Naive thymus-derived CD4-positive, alpha-beta T cell (primary cell): ENCODE data around the gene BICD1. TPM values are rescaled to one million over a fixed set of nuclear protein-coding genes. Genes with fewer than 3 reads are reported as not detected.
A peak's percentile ranks its signal among the peaks of the same experiment; 100 is the strongest.

Source experiments
- ATAC-seq: fragments of 150-1000 bp; cut with Tn5 transposase; 2 replicates; pipeline ENCODE4 v1.10.0; 2021; ENCODE audit warnings: mild to moderate bottlenecking, moderate library complexity
- CTCF ChIA-PET: fragments of 350-600 bp; sonication (Branson Sonifier 250); formaldehyde crosslinking; loops from one replicate; lab custom pipeline; 2021; ENCODE audit warnings: antibody characterized with exemption; lab: Charles Lee
- POLR2A ChIA-PET: fragments of 350-600 bp; sonication (Branson Sonifier 250); formaldehyde crosslinking; loops from one replicate; lab custom pipeline; 2021; ENCODE audit warnings: antibody characterized with exemption, inconsistent platforms; lab: Charles Lee
- DNase-seq, 9 donors: peaks; one replicate each; pipeline versions ENCODE4 v3.0.0 to v3.0.0-alpha.2; 2020 to 2022; ENCODE audit warnings: mixed read lengths in 1 of 9
- H3K27ac ChIP-seq: one replicate; pipeline ENCODE4 v1.7.0; 2013; ENCODE audit warnings: mild to moderate bottlenecking, low read depth, low read length, moderate library complexity
- H3K27me3 ChIP-seq, 2 donors: one replicate each; pipeline ENCODE4 v1.7.0; 2013; ENCODE audit warnings: low read length in 2 of 2, mild to moderate bottlenecking in 2 of 2, moderate library complexity in 2 of 2; ENCODE audit not compliant: control insufficient read depth in 2 of 2, insufficient read depth in 2 of 2
- H3K36me3 ChIP-seq, 3 experiments: 1 replicate in 2 of 3; 2 replicates in 1 of 3; pipeline ENCODE4 v1.7.0; 2013; ENCODE audit warnings: low read length in 3 of 3, mild to moderate bottlenecking in 3 of 3, moderate library complexity in 1 of 3; ENCODE audit not compliant: insufficient read depth in 3 of 3, control insufficient read depth in 2 of 3
- H3K4me1 ChIP-seq, 2 donors: one replicate each; pipeline ENCODE4 v1.7.0; 2013; ENCODE audit warnings: low read length in 2 of 2, mild to moderate bottlenecking in 2 of 2, moderate library complexity in 1 of 2; ENCODE audit not compliant: control insufficient read depth in 2 of 2, insufficient read depth in 2 of 2
- H3K4me3 ChIP-seq: 2 replicates; pipeline ENCODE4 v1.7.0; 2013; ENCODE audit warnings: mild to moderate bottlenecking, low read length
- H3K9me3 ChIP-seq, 3 experiments: 1 replicate in 2 of 3; 2 replicates in 1 of 3; pipeline ENCODE4 v1.7.0; 2013; ENCODE audit warnings: low read length in 3 of 3; ENCODE audit not compliant: control insufficient read depth in 2 of 3
- H3K27ac Mint-ChIP-seq, 9 donors: one replicate each; pipeline ENCODE4 v1.8.0; 2020 to 2022; ENCODE audit warnings: mixed read lengths in 9 of 9, mild to moderate bottlenecking in 8 of 9, moderate library complexity in 5 of 9, inconsistent platforms in 2 of 9
- H3K27me3 Mint-ChIP-seq, 5 donors: one replicate each; pipeline ENCODE4 v1.8.0; 2021 to 2022; ENCODE audit warnings: mixed read lengths in 5 of 5, mild to moderate bottlenecking in 1 of 5
- H3K36me3 Mint-ChIP-seq, 5 donors: one replicate each; pipeline ENCODE4 v1.8.0; 2020 to 2022; ENCODE audit warnings: mixed read lengths in 5 of 5, mild to moderate bottlenecking in 3 of 5, inconsistent platforms in 1 of 5
- H3K4me1 Mint-ChIP-seq, 7 donors: one replicate each; pipeline ENCODE4 v1.8.0; 2020 to 2022; ENCODE audit warnings: mixed read lengths in 7 of 7, mild to moderate bottlenecking in 3 of 7, inconsistent platforms in 1 of 7
- H3K4me3 Mint-ChIP-seq, 10 donors: one replicate each; pipeline ENCODE4 v1.8.0; 2020 to 2022; ENCODE audit warnings: mild to moderate bottlenecking in 10 of 10, mixed read lengths in 10 of 10, moderate library complexity in 6 of 10, inconsistent platforms in 2 of 10
- H3K9me3 Mint-ChIP-seq, 11 donors: one replicate each; pipeline ENCODE4 v1.8.0; 2020 to 2022; ENCODE audit warnings: mixed read lengths in 11 of 11, mild to moderate bottlenecking in 4 of 11, inconsistent platforms in 1 of 11, moderate library complexity in 1 of 11
- intact Hi-C, 2 donors: fragments of 100-400 bp; cut with micrococcal nuclease; formaldehyde crosslinking; loops; one replicate each; pipeline ENCODE4 v1.15.1; 2023
- polyA plus RNA-seq, 2 donors: library from polyadenylated mRNA; unstranded; fragments of 300-500 nt; fragmentation: Illumina TruSeq; gene quantifications; one replicate each; pipeline ENCODE4 v1.2.3, GENCODE V29; 2021
- total RNA-seq, 6 experiments: library from RNA in 5 of 6; stranded (reverse) in 5 of 6; gene quantifications; 1 replicate in 5 of 6; 2 replicates in 1 of 6; pipeline ENCODE4 v1.2.3 and lab custom pipeline; 2021 to 2026

Gene BICD1
- total and polyA plus RNA-seq, 7 experiments from 2014 or later, result 6.3 to 25.1 (median 17.4) TPM

DNA sequence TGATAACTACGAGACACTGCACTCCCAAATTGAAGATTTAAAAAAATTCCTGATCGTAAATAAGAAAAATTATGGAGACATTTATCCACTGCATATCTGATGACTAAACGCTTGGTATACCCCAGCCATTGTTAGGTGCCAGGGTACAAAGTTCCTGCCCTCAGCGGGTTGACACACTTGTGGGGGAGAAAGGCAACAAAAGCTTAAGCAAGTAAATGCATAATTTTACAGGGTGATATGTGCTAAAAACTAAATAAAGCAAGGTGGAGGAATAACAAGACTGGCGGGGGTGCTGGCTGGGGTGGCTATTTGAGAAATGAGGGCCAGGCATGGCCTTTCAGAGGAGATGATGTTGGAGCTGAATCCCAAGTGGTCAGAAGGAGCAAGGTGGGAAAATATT, 25.0 kb downstream of the BICD1 start:
- peaks cover 0 to 2% (median 0%) of the 10 kb centered on the region in 5 donors for H3K27me3 Mint-ChIP-seq
- ChIA-PET CTCF (no interaction called here), POLR2A (interaction anchor here (0.5 kb wide), 1 partner anchor 356 kb away, joined by 3 read pairs; no protein-coding TSS in a partner anchor)
- no peak overlapping the region for H3K4me3 Mint-ChIP-seq
- no peak for ATAC-seq
- H3K27ac Mint-ChIP-seq, result no peak overlapping the region
- H3K9me3 Mint-ChIP-seq, result no peaks in the 10 kb centered on the region
- Histone ChIP-seq H3K4me3 (no peak overlapping the region), H3K9me3 (no peaks in the 10 kb centered on the region), H3K27me3 (no peaks in the 10 kb centered on the region), H3K27ac (no peak overlapping the region), H3K4me1 (peaks cover 0 to 8% of the 10 kb centered on the region in 2 donors), H3K36me3 (no peaks in the 10 kb centered on the region)
- intact Hi-C loops, result loop anchor here (10.0 kb wide), 2 partner anchors 67 to 477 kb away; partner anchors contain the start of gene ETFBKMT (in 1 of the 2)
- DNase-seq, result no peak
- peaks cover 0 to 10% (median 0%) of the 10 kb centered on the region in 5 donors for H3K36me3 Mint-ChIP-seq
- peaks cover 8 to 18% (median 15%) of the 10 kb centered on the region in 7 donors for H3K4me1 Mint-ChIP-seq

- Histone ChIP-seq H3K36me3 (no peaks in the 10 kb centered on the region), H3K27me3 (no peaks in the 10 kb centered on the region), H3K27ac (no peak overlapping the region), H3K9me3 (no peaks in the 10 kb centered on the region), H3K4me1 (peaks cover 0 to 8% of the 10 kb centered on the region in 2 donors), H3K4me3 (no peak overlapping the region)
- ChIA-PET CTCF (no interaction called here), POLR2A (interaction anchor here (0.6 to 0.8 kb wide), 2 partner anchors 24 to 46 kb away, joined by 3 read pairs; no protein-coding TSS in a partner anchor)
- intact Hi-C loops, result loop anchor here (10.0 kb wide), 2 partner anchors 69 to 479 kb away; partner anchors contain the start of gene ETFBKMT (in 1 of the 2)
- Mint-ChIP-seq H3K4me1 (peaks cover 9 to 26% (median 21%) of the 10 kb centered on the region in 7 donors), H3K4me3 (peak overlapping the region in 5 of 10 donors; percentile 0 to 10 (median 6)), H3K36me3 (peaks cover 0 to 6% (median 0%) of the 10 kb centered on the region in 5 donors), H3K9me3 (no peaks in the 10 kb centered on the region), H3K27ac (peak overlapping the region; percentile 1 to 89 (median 16)), H3K27me3 (peaks cover 0 to 2% (median 0%) of the 10 kb centered on the region in 5 donors)
- ATAC-seq, result peak; percentile 67
- DNase-seq, result peak in 3 of 9 donors; percentile 11 to 49 (median 13)
Measured at GRCh38 chr12:32134101-32134888, 27.6 kb downstream of the BICD1 start.

DNA sequence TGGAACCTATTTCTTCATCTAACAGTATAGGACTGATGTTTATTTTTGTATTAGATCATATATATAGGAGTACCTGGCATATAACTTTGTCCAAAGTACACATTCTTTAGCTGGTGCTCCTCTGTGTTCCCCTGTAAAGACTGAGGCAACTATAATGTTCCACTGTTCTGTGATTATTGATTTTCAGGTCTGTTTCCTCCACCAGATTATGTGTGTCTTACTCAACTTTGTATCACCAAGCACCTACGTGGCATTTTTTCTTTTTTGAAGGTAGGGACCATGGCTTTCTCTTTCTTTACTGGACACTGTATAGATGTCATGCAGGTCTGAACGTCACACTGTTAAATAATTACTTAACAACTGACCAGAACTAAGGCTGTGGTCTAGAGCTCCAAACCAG, 29.3 kb downstream of the BICD1 start:
- no peak overlapping the region for H3K27ac ChIP-seq
- Mint-ChIP-seq H3K9me3 (no peaks in the 10 kb centered on the region), H3K36me3 (peaks cover 0 to 4% (median 0%) of the 10 kb centered on the region in 5 donors), H3K4me3 (no peak overlapping the region), H3K27me3 (peaks cover 0 to 5% (median 0%) of the 10 kb centered on the region in 5 donors), H3K27ac (peak overlapping the region in 6 of 9 donors; percentile 7 to 74 (median 36)), H3K4me1 (peaks cover 9 to 38% (median 31%) of the 10 kb centered on the region in 7 donors)
- POLR2A ChIA-PET, result no interaction called here
- ATAC-seq (no peak), DNase-seq (no peak)
- H3K4me3 ChIP-seq, result no peak overlapping the region
- no peaks in the 10 kb centered on the region for H3K36me3 ChIP-seq
- CTCF ChIA-PET, result interaction anchor here (1.3 kb wide), 1 partner anchor 483 kb away, joined by 3 read pairs; no protein-coding TSS in a partner anchor
- intact Hi-C loops, result loop anchor here (5.0 to 10.0 kb wide), 3 partner anchors 41 to 481 kb away; partner anchors contain the start of gene ETFBKMT (in 1 of the 2)
- H3K9me3 ChIP-seq, result no peaks in the 10 kb centered on the region
- H3K27me3 ChIP-seq, result no peaks in the 10 kb centered on the region
- peaks cover 0 to 8% of the 10 kb centered on the region in 2 donors for H3K4me1 ChIP-seq

DNA sequence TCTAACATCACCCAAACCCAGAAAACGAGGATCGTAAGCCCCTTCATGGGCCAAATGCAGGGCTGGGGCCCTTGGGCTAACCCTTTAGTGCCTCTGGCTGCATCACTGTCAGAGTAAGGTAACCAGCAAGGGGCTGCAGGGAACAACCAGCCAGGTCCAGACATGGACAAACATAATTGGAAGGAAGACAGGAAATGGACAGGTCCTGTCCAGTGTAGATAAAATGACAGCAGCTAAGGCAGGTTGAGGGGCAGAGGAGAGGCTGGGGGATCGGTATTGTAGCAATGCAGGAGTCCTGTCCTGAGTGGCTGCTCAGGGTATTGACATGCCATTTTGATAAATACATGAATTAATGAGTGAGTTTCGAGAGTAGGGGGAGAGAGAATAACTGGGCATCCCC, 29.8 kb downstream of the BICD1 start:
- H3K4me3 Mint-ChIP-seq, result no peak overlapping the region
- no peaks in the 10 kb centered on the region for H3K9me3 Mint-ChIP-seq
- no peaks in the 10 kb centered on the region for H3K27me3 ChIP-seq
- H3K4me1 Mint-ChIP-seq, result peaks cover 9 to 40% (median 33%) of the 10 kb centered on the region in 7 donors
- H3K4me3 ChIP-seq, result no peak overlapping the region
- peaks cover 0 to 8% of the 10 kb centered on the region in 2 donors for H3K4me1 ChIP-seq
- H3K27ac Mint-ChIP-seq, result peak overlapping the region in 5 of 9 donors; percentile 7 to 74 (median 53)
- H3K27me3 Mint-ChIP-seq, result peaks cover 0 to 5% (median 0%) of the 10 kb centered on the region in 5 donors
- DNase-seq (no peak), ATAC-seq (no peak)
- ChIA-PET POLR2A (no interaction called here), CTCF (interaction anchor here (1.3 kb wide), 1 partner anchor 483 kb away, joined by 3 read pairs; no protein-coding TSS in a partner anchor)
- H3K36me3 ChIP-seq, result no peaks in the 10 kb centered on the region
- H3K9me3 ChIP-seq, result no peaks in the 10 kb centered on the region
- intact Hi-C loops, result loop anchor here (5.0 to 10.0 kb wide), 3 partner anchors 41 to 482 kb away; partner anchors contain the start of gene ETFBKMT (in 1 of the 2)
- H3K27ac ChIP-seq, result no peak overlapping the region
- H3K36me3 Mint-ChIP-seq, result peaks cover 0 to 4% (median 0%) of the 10 kb centered on the region in 5 donors

- Mint-ChIP-seq H3K4me3 (peak overlapping the region; percentile 71 to 94 (median 88)), H3K9me3 (no peaks in the 10 kb centered on the region), H3K4me1 (peaks cover 9 to 44% (median 39%) of the 10 kb centered on the region in 7 donors), H3K27me3 (peaks cover 0 to 8% (median 0%) of the 10 kb centered on the region in 5 donors), H3K27ac (peak overlapping the region; percentile 56 to 88 (median 83)), H3K36me3 (peaks cover 0 to 4% (median 0%) of the 10 kb centered on the region in 5 donors)
- Histone ChIP-seq H3K9me3 (no peaks in the 10 kb centered on the region), H3K27me3 (no peaks in the 10 kb centered on the region), H3K27ac (peak overlapping the region; percentile 59), H3K4me3 (peak overlapping the region; percentile 45), H3K36me3 (no peaks in the 10 kb centered on the region), H3K4me1 (peaks cover 0 to 7% of the 10 kb centered on the region in 2 donors)
- intact Hi-C loops, result loop anchor here (1.0 to 10.0 kb wide), 5 partner anchors 32 to 484 kb away; partner anchors contain the start of genes BICD1 (in 1 of the 2) and ETFBKMT (in 1 of the 2)
- DNase-seq (peak in 7 of 9 donors; percentile 12 to 45 (median 26)), ATAC-seq (peak; percentile 74)
- ChIA-PET POLR2A (interaction anchor here (1.5 kb wide), 1 partner anchor 32 kb away, joined by 5 read pairs; the partner anchor contains the start of gene BICD1), CTCF (interaction anchor here (0.7 to 1.0 kb wide), 2 partner anchors 175 to 486 kb away, joined by 3 read pairs; no protein-coding TSS in a partner anchor)
Measured at GRCh38 chr12:32139064-32139421, 32.4 kb downstream of the BICD1 start.

DNA sequence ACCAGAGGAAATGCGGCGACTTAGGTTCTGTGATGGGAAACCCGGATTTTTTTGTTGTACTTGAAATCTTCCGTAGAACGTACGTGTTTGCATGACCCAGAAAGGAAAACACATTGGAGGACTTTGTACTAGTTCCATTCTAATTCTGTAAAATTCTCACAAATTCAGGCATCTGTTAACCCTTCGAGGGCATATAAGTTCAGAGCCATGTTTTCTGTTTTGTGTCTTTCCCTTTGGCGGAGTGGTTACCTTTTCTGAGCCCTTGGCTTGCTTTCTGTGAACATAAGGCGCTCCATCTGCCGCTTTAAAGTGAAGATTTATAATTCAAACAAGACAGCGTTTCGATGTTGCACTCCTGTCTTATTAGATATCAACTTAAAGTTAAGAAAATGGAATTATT, 34.2 kb downstream of the BICD1 start:
- Mint-ChIP-seq H3K36me3 (peaks cover 0 to 4% (median 0%) of the 10 kb centered on the region in 5 donors), H3K27me3 (peaks cover 0 to 11% (median 0%) of the 10 kb centered on the region in 5 donors), H3K4me1 (peaks cover 6 to 32% (median 26%) of the 10 kb centered on the region in 7 donors), H3K27ac (peak overlapping the region in 6 of 9 donors; percentile 56 to 88 (median 75)), H3K4me3 (peak overlapping the region; percentile 43 to 94 (median 88)), H3K9me3 (no peaks in the 10 kb centered on the region)
- Histone ChIP-seq H3K4me1 (no peaks in the 10 kb centered on the region), H3K4me3 (no peak overlapping the region), H3K27ac (no peak overlapping the region), H3K36me3 (no peaks in the 10 kb centered on the region), H3K9me3 (no peaks in the 10 kb centered on the region), H3K27me3 (no peaks in the 10 kb centered on the region)
- ATAC-seq (no peak), DNase-seq (peak in 1 of 9 donors; percentile 10)
- POLR2A ChIA-PET, result interaction anchor here (0.6 kb wide), 1 partner anchor 362 kb away, joined by 3 read pairs; no protein-coding TSS in a partner anchor
- CTCF ChIA-PET, result interaction anchor here (0.6 kb wide), 1 partner anchor 95 kb away, joined by 3 read pairs; no protein-coding TSS in a partner anchor
- intact Hi-C loops, result no loop called here
